WTC11 (cell line): ENCODE data around the gene TMEM214. TPM values are rescaled to one million over a fixed set of nuclear protein-coding genes. Genes with fewer than 3 reads are reported as not detected.

Experiments
- ATAC-seq: fragments of 200-7000 bp; cut with Tn5 transposase; 2 replicates; pipeline ENCODE4 v1.10.0; 2021; ENCODE audit warnings: mild to moderate bottlenecking, moderate library complexity
- CTCF ChIA-PET: fragments of 300-600 bp; sonication (Branson Sonifier 250); formaldehyde crosslinking; loops from one replicate; lab custom pipeline; 2021; ENCODE audit warnings: antibody characterized with exemption; lab: Charles Lee
- POLR2A ChIA-PET: fragments of 350-600 bp; sonication (Branson Sonifier 250); formaldehyde crosslinking; loops from one replicate; lab custom pipeline; 2021; ENCODE audit warnings: antibody characterized with exemption; lab: Charles Lee
- DNase-seq: peaks from one replicate; pipeline ENCODE4 v3.0.0; 2021; ENCODE audit warnings: low spot score
- H3K27ac Mint-ChIP-seq: 2 replicates; pipeline ENCODE4 v1.8.0; 2021; ENCODE audit warnings: mixed read lengths
- H3K27me3 Mint-ChIP-seq: 2 replicates; pipeline ENCODE4 v1.8.0; 2021; ENCODE audit warnings: low read depth, mild to moderate bottlenecking, moderate library complexity, mixed read lengths
- H3K36me3 Mint-ChIP-seq: 2 replicates; pipeline ENCODE4 v1.8.0; 2021; ENCODE audit warnings: mixed read lengths
- H3K4me1 Mint-ChIP-seq: 2 replicates; pipeline ENCODE4 v1.8.0; 2022; ENCODE audit warnings: mixed read lengths
- H3K4me3 Mint-ChIP-seq: 2 replicates; pipeline ENCODE4 v1.8.0; 2021; ENCODE audit warnings: mild to moderate bottlenecking, moderate library complexity, mixed read lengths
- H3K9me3 Mint-ChIP-seq: 2 replicates; pipeline ENCODE4 v1.8.0; 2021; ENCODE audit warnings: mixed read lengths
- FOXK1 ChIP-seq: sonication (generic); formaldehyde crosslinking; IDR thresholded peaks from 2 replicates; pipeline ENCODE4 v1.8.0; 2022; ENCODE audit warnings: mild to moderate bottlenecking, moderate library complexity, missing genetic modification reagents
- FOXP4 ChIP-seq: sonication (generic); formaldehyde crosslinking; IDR thresholded peaks from 2 replicates; pipeline ENCODE4 v1.8.0; 2022; ENCODE audit warnings: mild to moderate bottlenecking, missing genetic modification reagents
- GTF2I ChIP-seq: fragments of 250-450 bp; sonication (Bioruptor Pico); conservative IDR thresholded peaks from 2 replicates; pipeline ENCODE4 v1.4.0; 2021; ENCODE audit warnings: mild to moderate bottlenecking
- HMGXB4 ChIP-seq: sonication (generic); formaldehyde crosslinking; IDR thresholded peaks from 2 replicates; pipeline ENCODE4 v1.8.1; 2023; ENCODE audit warnings: mild to moderate bottlenecking, moderate library complexity, missing genetic modification reagents
- JAZF1 ChIP-seq: fragments of 250-450 bp; sonication (Bioruptor Pico); IDR thresholded peaks from 2 replicates; pipeline ENCODE4 v1.9.0; 2021; ENCODE audit warnings: moderate library complexity, mild to moderate bottlenecking, inconsistent platforms
- MAX ChIP-seq: sonication (generic); formaldehyde crosslinking; IDR thresholded peaks from 2 replicates; pipeline ENCODE4 v1.8.0; 2022; ENCODE audit warnings: mild to moderate bottlenecking, missing genetic modification reagents
- MLX ChIP-seq: sonication (generic); formaldehyde crosslinking; IDR thresholded peaks from 2 replicates; pipeline ENCODE4 v1.8.1; 2023; ENCODE audit warnings: mild to moderate bottlenecking, missing genetic modification reagents, moderate library complexity
- MYBL2 ChIP-seq: sonication (generic); formaldehyde crosslinking; IDR thresholded peaks from 2 replicates; pipeline ENCODE4 v1.8.1; 2023; ENCODE audit warnings: mild to moderate bottlenecking, moderate library complexity, missing genetic modification reagents
- OVOL2 ChIP-seq: fragments of 250-450 bp; sonication (Bioruptor Pico); IDR thresholded peaks from 2 replicates; pipeline ENCODE4 v1.9.0; 2021; ENCODE audit warnings: mild to moderate bottlenecking, borderline replicate concordance
- PREB ChIP-seq: sonication (generic); formaldehyde crosslinking; IDR thresholded peaks from 2 replicates; pipeline ENCODE4 v1.8.1; 2022; ENCODE audit warnings: mild to moderate bottlenecking, missing genetic modification reagents, moderate library complexity, borderline replicate concordance
- PRRX2 ChIP-seq: fragments of 250-450 bp; sonication (Bioruptor Pico); IDR thresholded peaks from 2 replicates; pipeline ENCODE4 v1.8.0; 2021; ENCODE audit warnings: mild to moderate bottlenecking
- SMAD4 ChIP-seq: sonication (generic); formaldehyde crosslinking; IDR thresholded peaks from 2 replicates; pipeline ENCODE4 v1.8.0; 2022; ENCODE audit warnings: mild to moderate bottlenecking, missing genetic modification reagents
- SP1 ChIP-seq: sonication (generic); formaldehyde crosslinking; conservative IDR thresholded peaks from 2 replicates; pipeline ENCODE4 v1.8.1; 2022; ENCODE audit warnings: missing genetic modification reagents
- TP53 ChIP-seq: sonication (generic); formaldehyde crosslinking; IDR thresholded peaks from 2 replicates; pipeline ENCODE4 v1.8.1; 2023; ENCODE audit warnings: mild to moderate bottlenecking, missing genetic modification reagents
- USF1 ChIP-seq: sonication (generic); formaldehyde crosslinking; IDR thresholded peaks from 2 replicates; pipeline ENCODE4 v1.8.0; 2022; ENCODE audit warnings: mild to moderate bottlenecking, missing genetic modification reagents
- ZMAT4 ChIP-seq: fragments of 250-450 bp; sonication (Bioruptor Pico); IDR thresholded peaks from 2 replicates; pipeline ENCODE4 v1.9.0; 2021; ENCODE audit warnings: mild to moderate bottlenecking
- ZNF138 ChIP-seq: sonication (generic); formaldehyde crosslinking; conservative IDR thresholded peaks from 2 replicates; pipeline ENCODE4 v1.8.1; 2022; ENCODE audit warnings: mild to moderate bottlenecking, moderate library complexity, missing genetic modification reagents
- ZNF317 ChIP-seq: sonication (generic); formaldehyde crosslinking; IDR thresholded peaks from 2 replicates; pipeline ENCODE4 v1.8.1; 2023; ENCODE audit warnings: low read depth, mild to moderate bottlenecking, moderate library complexity, missing genetic modification reagents, borderline replicate concordance
- total RNA-seq: library from RNA; stranded (reverse); gene quantifications from 3 replicates; pipeline ENCODE4 v1.2.3, GENCODE V29; 2021

TMEM214 gene
- total RNA-seq, 1 experiment from 2014 or later, result 57.1 TPM

GRCh38 chr2:27080140-27080469 is 47.3 kb downstream of the TMEM214 start (continued):
- TF ChIP-seq SMAD4 (CRISPR knock-in tag), result no peak
- no peak for TF ChIP-seq TP53 (CRISPR knock-in tag)
- no peak for TF ChIP-seq ZMAT4 (CRISPR knock-in tag)
- TF ChIP-seq MAX, result no peak
- no peak for TF ChIP-seq MLX
- TF ChIP-seq FOXK1 (CRISPR knock-in tag), result no peak
- TF ChIP-seq GTF2I (CRISPR knock-in tag), result no peak
- TF ChIP-seq OVOL2 (CRISPR knock-in tag), result no peak
- TF ChIP-seq USF1, result no peak
- no peak for TF ChIP-seq ZNF317 (CRISPR knock-in tag)

GRCh38 chr2:27080603-27080936 is 47.8 kb downstream of the TMEM214 start:
- Mint-ChIP-seq H3K27ac (no peak overlapping the region), H3K27me3 (peaks cover 24% of the 10 kb centered on the region), H3K4me3 (no peak overlapping the region; the same call in 1 of the 2 replicates), H3K4me1 (peaks cover 27% of the 10 kb centered on the region), H3K36me3 (no peaks in the 10 kb centered on the region), H3K9me3 (no peaks in the 10 kb centered on the region)
- DNase-seq (no peak), ATAC-seq (no peak)
- no peak for TF ChIP-seq MYBL2
- no peak for TF ChIP-seq FOXP4
- TF ChIP-seq SP1 (CRISPR knock-in tag), result no peak
- no peak for TF ChIP-seq PREB (CRISPR knock-in tag)
- no peak for TF ChIP-seq JAZF1 (CRISPR knock-in tag)
- TF ChIP-seq PRRX2 (CRISPR knock-in tag), result no peak
- no peak for TF ChIP-seq ZNF138
- no peak for TF ChIP-seq OVOL2 (CRISPR knock-in tag)
- TF ChIP-seq HMGXB4, result no peak
- ChIA-PET POLR2A (interaction anchor here (1.0 to 1.3 kb wide), 3 partner anchors 8 to 30 kb away, joined by 3 to 5 read pairs (median 5); partner anchors contain the start of gene OST4), CTCF (interaction anchor here (0.7 to 1.7 kb wide), 13 partner anchors 9 to 234 kb away, joined by 3 to 29 read pairs (median 5); partner anchors contain the start of genes AGBL5 and OST4)
